ENCODE results near the gene ITGB3. TPM values are rescaled to one million over a fixed set of nuclear protein-coding genes. Genes with fewer than 3 reads are reported as not detected.
"Not testable (repeated sequence)": the region's sequence is repeated elsewhere in the genome, so short reads cannot be mapped to it uniquely, and the experiment has no call there.

ITGB3 gene
- total RNA-seq, 1 donor from 2014 or later: 3.2 TPM

GRCh38 chr17:47239967-47240651 is 13.5 kb upstream of the ITGB3 start:
- intact Hi-C loops (cut with micrococcal nuclease): no loop called here
- peak; percentile 68 for DNase-seq
- peak; percentile 87 for ATAC-seq

GRCh38 chr17:47240806-47241205 is 12.8 kb upstream of the ITGB3 start:
- intact Hi-C loops (cut with micrococcal nuclease): no loop called here
- ATAC-seq: no peak
- no peak for DNase-seq

GRCh38 chr17:47242648-47243047 is 11.0 kb upstream of the ITGB3 start:
- ATAC-seq (no peak), DNase-seq (no peak)
- intact Hi-C loops (cut with micrococcal nuclease): no loop called here

GRCh38 chr17:47243737-47244598 is 9.7 kb upstream of the ITGB3 start:
- intact Hi-C loops (cut with micrococcal nuclease): no loop called here
- ATAC-seq (no peak), DNase-seq (no peak)

- intact Hi-C loops (cut with micrococcal nuclease): no loop called here
- DNase-seq: no peak
- ATAC-seq: peak; percentile 40
These were observed 8.9 kb upstream of the ITGB3 start for GRCh38 chr17:47244697-47245096.

GRCh38 chr17:47246120-47246519 is 7.5 kb upstream of the ITGB3 start:
- DNase-seq: no peak
- peak; percentile 60 for ATAC-seq
- intact Hi-C loops (cut with micrococcal nuclease): no loop called here

GRCh38 chr17:47250855-47251254 is 2.8 kb upstream of the ITGB3 start:
- intact Hi-C loops (cut with micrococcal nuclease): no loop called here
- ATAC-seq (no peak), DNase-seq (no peak)

- intact Hi-C loops (cut with micrococcal nuclease): no loop called here
- DNase-seq (no peak), ATAC-seq (no peak)
These were observed 2.1 kb upstream of the ITGB3 start for GRCh38 chr17:47251421-47251940.

GRCh38 chr17:47252209-47252608 is 1.4 kb upstream of the ITGB3 start:
- intact Hi-C loops (cut with micrococcal nuclease): no loop called here
- DNase-seq: no peak
- peak; percentile 19 for ATAC-seq

- intact Hi-C loops (cut with micrococcal nuclease): no loop called here
- DNase-seq (no peak), ATAC-seq (no peak)
These were observed 688 bp upstream of the ITGB3 start for GRCh38 chr17:47252766-47253512.

GRCh38 chr17:47254403-47254943 is 846 bp downstream of the ITGB3 start:
- intact Hi-C loops (cut with micrococcal nuclease): no loop called here

GRCh38 chr17:47257651-47258339 is 4.2 kb downstream of the ITGB3 start:
- no peak for DNase-seq
- ATAC-seq: no peak
- intact Hi-C loops (cut with micrococcal nuclease): no loop called here

More at GRCh38 chr17:47254403-47254943, 846 bp downstream of the ITGB3 start:
- ATAC-seq: peak; percentile 2
- no peak for DNase-seq

GRCh38 chr17:47262586-47262985 is 9.0 kb downstream of the ITGB3 start:
- intact Hi-C loops (cut with micrococcal nuclease): no loop called here
- DNase-seq (no peak), ATAC-seq (no peak)

- no peak for ATAC-seq
- intact Hi-C loops (cut with micrococcal nuclease): no loop called here
- DNase-seq: no peak
These were observed 10.5 kb downstream of the ITGB3 start for GRCh38 chr17:47264166-47264565.

- intact Hi-C loops (cut with micrococcal nuclease): no loop called here
- DNase-seq (no peak), ATAC-seq (peak; percentile 59)
These were observed 12.4 kb downstream of the ITGB3 start for GRCh38 chr17:47265983-47266541.

GRCh38 chr17:47266782-47267181 is 13.2 kb downstream of the ITGB3 start:
- DNase-seq (no peak), ATAC-seq (no peak)
- intact Hi-C loops (cut with micrococcal nuclease): no loop called here

- DNase-seq: no peak
- ATAC-seq: no peak
- intact Hi-C loops (cut with micrococcal nuclease): no loop called here
These were observed 13.8 kb downstream of the ITGB3 start for GRCh38 chr17:47267354-47267828.

- DNase-seq; intact Hi-C loops (cut with micrococcal nuclease): not testable (repeated sequence)
These were observed 15.3 kb downstream of the ITGB3 start for GRCh38 chr17:47268964-47269363.

More at GRCh38 chr17:47268964-47269363, 15.3 kb downstream of the ITGB3 start:
- not testable (repeated sequence) for ATAC-seq

Measured in left ventricle myocardium superior (tissue), 1 donor.